OCI-LY1 (cell line): Measurements from ENCODE around the gene EDC3.

Experiments used
- H2AFZ ChIP-seq: fragments of 200-600 bp; sonication (generic), shearing (Covaris generic); 2 replicates; pipeline ENCODE4 v1.6.0; 2014; ENCODE audit warnings: antibody characterized with exemption, mild to moderate bottlenecking, low read length
- H3F3A ChIP-seq: fragments of 200-600 bp; sonication (generic), shearing (Covaris generic); 2 replicates; pipeline ENCODE4 v1.6.0; 2014; ENCODE audit warnings: mild to moderate bottlenecking, antibody characterized with exemption, low read length, moderate library complexity; ENCODE audit not compliant: insufficient read depth
- H3K27ac ChIP-seq: fragments of 200-600 bp; sonication (generic); 2 replicates; pipeline ENCODE4 v1.5.1; 2014; ENCODE audit warnings: low read length, mixed run types, mild to moderate bottlenecking, low read depth; ENCODE audit not compliant: poor library complexity, severe bottlenecking
- H3K27me3 ChIP-seq: fragments of 200-600 bp; sonication (generic); 2 replicates; pipeline ENCODE4 v1.6.0; 2014; ENCODE audit warnings: antibody characterized with exemption, mild to moderate bottlenecking, low read length, moderate library complexity; ENCODE audit not compliant: insufficient read depth
- H3K36me3 ChIP-seq: fragments of 200-600 bp; sonication (generic); 2 replicates; pipeline ENCODE4 v1.6.1; 2014; ENCODE audit warnings: mild to moderate bottlenecking, antibody characterized with exemption, low read length, moderate library complexity, mixed read lengths; ENCODE audit not compliant: insufficient read depth
- H3K4me1 ChIP-seq: fragments of 200-600 bp; sonication (generic); 2 replicates; pipeline ENCODE4 v1.5.1; 2014; ENCODE audit warnings: mild to moderate bottlenecking, low read length, moderate library complexity; ENCODE audit not compliant: insufficient read depth, severe bottlenecking
- H3K4me2 ChIP-seq: fragments of 200-600 bp; sonication (generic), shearing (Covaris generic); 2 replicates; pipeline ENCODE4 v1.6.1; 2014; ENCODE audit warnings: low read length
- H3K4me3 ChIP-seq: fragments of 200-600 bp; sonication (generic); 2 replicates; pipeline ENCODE4 v1.5.1; 2014; ENCODE audit warnings: low read length, low read depth, mild to moderate bottlenecking, mixed read lengths; ENCODE audit not compliant: poor library complexity, severe bottlenecking
- H3K79me2 ChIP-seq: fragments of 200-600 bp; shearing (Covaris generic); 2 replicates; pipeline ENCODE4 v1.6.1; 2016; ENCODE audit warnings: mixed run types, low read length, mixed read lengths; ENCODE audit not compliant: insufficient read depth
- H3K9ac ChIP-seq: fragments of 200-600 bp; sonication (generic), shearing (Covaris generic); 2 replicates; pipeline ENCODE4 v1.6.1; 2014; ENCODE audit warnings: mild to moderate bottlenecking, low read length, mixed read lengths
- H3K9me2 ChIP-seq: fragments of 200-600 bp; sonication (generic), shearing (Covaris generic); 2 replicates; pipeline ENCODE4 v1.6.1; 2014; ENCODE audit warnings: low read depth, mild to moderate bottlenecking, low read length, mixed read lengths
- H3K9me3 ChIP-seq: fragments of 200-600 bp; shearing (Covaris generic); 2 replicates; pipeline ENCODE4 v1.6.1; 2014; ENCODE audit warnings: low read length, mixed read lengths
- H4K20me1 ChIP-seq: fragments of 200-600 bp; sonication (generic), shearing (Covaris generic); 2 replicates; pipeline ENCODE4 v1.6.0; 2016; ENCODE audit warnings: mild to moderate bottlenecking, low read length; ENCODE audit not compliant: insufficient read depth
- EZH2 ChIP-seq: fragments of 200-600 bp; sonication (generic), shearing (Covaris generic); IDR thresholded peaks from 2 replicates; pipeline ENCODE4 v1.8.0; 2017; ENCODE audit warnings: borderline replicate concordance, mixed run types, mild to moderate bottlenecking, antibody characterized with exemption, low read length, moderate library complexity, mixed read lengths
- TF ChIP-seq, protein P1 (sequence below): fragments of 200-600 bp; sonication (generic), shearing (Covaris generic); IDR thresholded peaks from 2 replicates; pipeline ENCODE4 v1.5.1; 2017; ENCODE audit warnings: mild to moderate bottlenecking, antibody characterized with exemption, low read length, moderate library complexity, mixed read lengths

Gene EDC3

DNA sequence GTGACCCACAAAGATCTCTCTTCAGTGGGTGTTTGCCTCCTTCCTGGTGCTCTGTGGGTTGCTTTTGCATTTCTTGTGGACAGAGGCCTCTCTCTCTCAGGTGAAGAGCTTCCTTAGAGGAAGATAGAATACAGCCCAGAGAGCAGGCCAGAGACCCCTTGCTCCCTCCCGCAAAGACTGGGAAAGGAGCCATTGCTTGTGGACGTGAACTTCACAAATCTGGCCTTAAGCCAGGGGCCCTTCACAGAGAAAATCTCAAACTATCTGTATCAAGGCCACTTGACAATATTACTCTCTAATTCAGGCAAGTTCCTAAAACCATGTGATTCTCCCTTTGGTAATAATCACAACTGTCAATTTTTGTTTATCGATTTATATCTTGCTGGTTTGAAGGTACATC lies 110.6 kb downstream of the EDC3 start:
- Histone ChIP-seq H3K4me1 (no peaks in the 10 kb centered on the region), H4K20me1 (no peaks in the 10 kb centered on the region), H3K4me3 (no peak overlapping the region), H3K9ac (no peak overlapping the region), H3F3A (no peaks in the 10 kb centered on the region), H3K36me3 (no peaks in the 10 kb centered on the region), H3K9me3 (no peaks in the 10 kb centered on the region), H3K27ac (no peak overlapping the region), H3K4me2 (no peak overlapping the region), H3K27me3 (no peaks in the 10 kb centered on the region), H2AFZ (no peak overlapping the region), H3K79me2 (no peaks in the 10 kb centered on the region), H3K9me2 (no peaks in the 10 kb centered on the region)
- TF ChIP-seq, protein P1, sequence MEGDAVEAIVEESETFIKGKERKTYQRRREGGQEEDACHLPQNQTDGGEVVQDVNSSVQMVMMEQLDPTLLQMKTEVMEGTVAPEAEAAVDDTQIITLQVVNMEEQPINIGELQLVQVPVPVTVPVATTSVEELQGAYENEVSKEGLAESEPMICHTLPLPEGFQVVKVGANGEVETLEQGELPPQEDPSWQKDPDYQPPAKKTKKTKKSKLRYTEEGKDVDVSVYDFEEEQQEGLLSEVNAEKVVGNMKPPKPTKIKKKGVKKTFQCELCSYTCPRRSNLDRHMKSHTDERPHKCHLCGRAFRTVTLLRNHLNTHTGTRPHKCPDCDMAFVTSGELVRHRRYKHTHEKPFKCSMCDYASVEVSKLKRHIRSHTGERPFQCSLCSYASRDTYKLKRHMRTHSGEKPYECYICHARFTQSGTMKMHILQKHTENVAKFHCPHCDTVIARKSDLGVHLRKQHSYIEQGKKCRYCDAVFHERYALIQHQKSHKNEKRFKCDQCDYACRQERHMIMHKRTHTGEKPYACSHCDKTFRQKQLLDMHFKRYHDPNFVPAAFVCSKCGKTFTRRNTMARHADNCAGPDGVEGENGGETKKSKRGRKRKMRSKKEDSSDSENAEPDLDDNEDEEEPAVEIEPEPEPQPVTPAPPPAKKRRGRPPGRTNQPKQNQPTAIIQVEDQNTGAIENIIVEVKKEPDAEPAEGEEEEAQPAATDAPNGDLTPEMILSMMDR: no peak
- no peak for TF ChIP-seq EZH2

DNA sequence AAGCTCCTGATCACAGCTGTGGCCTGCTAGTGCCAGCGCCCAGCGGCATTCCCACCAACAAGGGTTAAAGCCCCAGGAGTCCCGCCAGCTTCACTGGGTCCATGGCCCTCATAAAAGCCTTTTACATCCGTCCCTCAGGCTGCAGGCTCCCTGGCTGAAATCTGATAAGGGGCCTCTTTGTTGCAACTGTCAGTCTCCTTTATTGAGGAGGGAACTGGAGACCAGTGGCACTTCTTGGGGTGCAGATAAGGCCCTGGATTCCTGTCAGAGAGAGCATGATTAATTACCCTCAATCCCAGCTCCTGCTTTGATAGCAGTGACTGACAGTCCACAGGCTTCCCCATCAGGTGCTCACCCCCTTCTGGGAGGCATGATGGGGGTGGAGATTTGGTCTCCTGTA lies 111.0 kb downstream of the EDC3 start:
- H3K36me3 ChIP-seq: no peaks in the 10 kb centered on the region
- no peaks in the 10 kb centered on the region for H4K20me1 ChIP-seq
- TF ChIP-seq EZH2: no peak
- TF ChIP-seq, protein P1: no peak
- no peak overlapping the region for H3K27ac ChIP-seq
- no peak overlapping the region for H2AFZ ChIP-seq
- no peak overlapping the region for H3K4me2 ChIP-seq
- no peaks in the 10 kb centered on the region for H3K9me2 ChIP-seq
- no peaks in the 10 kb centered on the region for H3K9me3 ChIP-seq
- H3K79me2 ChIP-seq: no peaks in the 10 kb centered on the region
- H3K4me1 ChIP-seq: no peaks in the 10 kb centered on the region
- H3K4me3 ChIP-seq: no peak overlapping the region
- H3K9ac ChIP-seq: no peak overlapping the region
- no peaks in the 10 kb centered on the region for H3F3A ChIP-seq
- H3K27me3 ChIP-seq: no peaks in the 10 kb centered on the region

DNA sequence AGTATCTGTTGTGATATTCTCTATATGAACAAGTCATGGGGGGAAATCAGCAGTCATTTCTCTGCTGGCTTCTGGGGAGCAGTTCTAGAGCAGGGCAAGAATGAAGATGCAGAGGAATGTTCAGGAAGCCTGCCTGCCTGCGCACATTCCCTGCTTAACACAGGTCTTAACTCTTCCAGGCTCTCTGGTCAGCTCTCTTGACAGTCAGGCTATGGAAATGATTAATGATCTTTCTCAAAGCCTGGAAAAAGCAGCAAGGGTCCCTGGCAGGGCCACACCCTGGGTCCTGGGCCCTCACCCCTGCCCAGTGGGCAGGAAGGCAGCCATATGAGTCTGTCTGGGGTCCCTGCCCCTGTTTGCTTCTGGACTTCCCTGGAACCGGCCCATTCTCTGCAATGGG lies 111.6 kb downstream of the EDC3 start:
- TF ChIP-seq, protein P1: no peak
- TF ChIP-seq EZH2: no peak
- Histone ChIP-seq H3K4me1 (no peaks in the 10 kb centered on the region), H2AFZ (no peak overlapping the region), H3K9me3 (no peaks in the 10 kb centered on the region), H3K27me3 (no peaks in the 10 kb centered on the region), H3K4me3 (no peak overlapping the region), H3K9ac (no peak overlapping the region), H3K36me3 (no peaks in the 10 kb centered on the region), H4K20me1 (no peaks in the 10 kb centered on the region), H3K9me2 (no peaks in the 10 kb centered on the region), H3F3A (no peaks in the 10 kb centered on the region), H3K4me2 (no peak overlapping the region), H3K27ac (no peak overlapping the region), H3K79me2 (no peaks in the 10 kb centered on the region)
